Gastrocnemius medialis (tissue), 4 donors: ENCODE measurements around the gene EBLN2. TPM values are rescaled to one million over a fixed set of nuclear protein-coding genes. Genes with fewer than 3 reads are reported as not detected.

ENCODE experiments used
- ATAC-seq, 2 donors: fragments of 150-250 bp; one replicate each; pipeline ENCODE4 v1.9.1; 2016
- DNase-seq, 2 donors: peaks; one replicate each; pipeline ENCODE4 v3.0.0-alpha.2; 2019
- H3K27ac ChIP-seq, 4 donors: fragments of 200-600 bp; sonication (generic); 1 replicate in 1 of 4; 2 replicates in 3 of 4; pipeline ENCODE4 v1.5.1; 2016 to 2018; ENCODE audit warnings: mild to moderate bottlenecking in 2 of 4, moderate library complexity in 1 of 4
- H3K27me3 ChIP-seq, 3 donors: fragments of 200-600 bp; sonication (generic) in 2 of 3; 1 replicate in 1 of 3; 2 replicates in 2 of 3; pipeline versions ENCODE4 v1.5.1 to v1.6.0; 2016 to 2019; ENCODE audit warnings: mild to moderate bottlenecking in 1 of 3, moderate library complexity in 1 of 3
- H3K36me3 ChIP-seq, 2 donors: fragments of 200-600 bp; sonication (generic) in 1 of 2; one replicate each; pipeline ENCODE4 v1.5.1; 2017 to 2018
- H3K4me1 ChIP-seq, 2 donors: fragments of 200-600 bp; sonication (generic) in 1 of 2; one replicate each; pipeline ENCODE4 v1.5.1; 2016 to 2017; ENCODE audit warnings: mild to moderate bottlenecking in 2 of 2
- H3K4me3 ChIP-seq, 4 donors: fragments of 200-600 bp; sonication (generic) in 3 of 4; 1 replicate in 1 of 4; 2 replicates in 3 of 4; pipeline ENCODE4 v1.5.1; 2016 to 2019; ENCODE audit warnings: mild to moderate bottlenecking in 2 of 4
- H3K9me3 ChIP-seq, 3 donors: fragments of 200-600 bp; sonication (generic) in 2 of 3; 1 replicate in 1 of 3; 2 replicates in 2 of 3; pipeline ENCODE4 v1.5.1; 2016 to 2019
- CTCF ChIP-seq, 5 experiments: fragments of 450-650 bp in 3 of 5; fragments of 200-600 bp in 2 of 5; sonication (generic) in 2 of 5; IDR thresholded peaks in 4 of 5; conservative IDR thresholded peaks in 1 of 5; 1 replicate in 4 of 5; 2 replicates in 1 of 5; pipeline ENCODE4 v1.5.1; 2016 to 2019; ENCODE audit warnings: antibody characterized with exemption in 5 of 5, mild to moderate bottlenecking in 3 of 5, moderate library complexity in 3 of 5
- POLR2A ChIP-seq, 2 donors: fragments of 450-650 bp; IDR thresholded peaks; one replicate each; pipeline ENCODE4 v1.6.1; 2017; ENCODE audit warnings: antibody characterized with exemption in 2 of 2, mild to moderate bottlenecking in 2 of 2, moderate library complexity in 2 of 2
- in situ Hi-C, 4 donors: fragments of 200-750 bp; cut with MboI; loops; one replicate each; pipeline versions ENCODE4 v1.15.0 to v1.8.0; 2017; ENCODE audit warnings: low sequenced_read_pairs in 4 of 4
- intact Hi-C: fragments of 100-400 bp; cut with DNase I; formaldehyde crosslinking; loops from one replicate; pipeline ENCODE4 v1.15.1; 2023; ENCODE audit warnings: low total_unique reads
- total RNA-seq, 4 donors: library from RNA; depleted of rRNA; stranded (reverse); fragments of >200 nt; gene quantifications; one replicate each; pipeline versions ENCODE4 v1.1.0 to v1.2.3, GENCODE V29; 2016

The EBLN2 gene
- total RNA-seq, 4 donors from 2014 or later = 0.18 to 4.8 (median 0.65) TPM

GRCh38 chr3:73100741-73101559, 39.5 kb downstream of the EBLN2 start:
- H3K9me3 ChIP-seq = no peaks in the 10 kb centered on the region
- no peak overlapping the region for H3K27ac ChIP-seq
- no peaks in the 10 kb centered on the region for H3K36me3 ChIP-seq
- DNase-seq (peak; percentile 55 to 70), ATAC-seq (peak; percentile 93)
- intact Hi-C loops (loop anchor here (1.0 to 10.0 kb wide), 3 partner anchors 331 to 754 kb away; no protein-coding TSS in a partner anchor), in situ Hi-C loops (loop anchor here (5.0 to 25.0 kb wide), 7 partner anchors 326 to 761 kb away; no protein-coding TSS in a partner anchor)
- H3K4me3 ChIP-seq = no peak overlapping the region
- H3K4me1 ChIP-seq = no peaks in the 10 kb centered on the region
- TF ChIP-seq CTCF (IDR thresholded peaks at IDR 0.05 in 4 of 5, conservative IDR thresholded peaks at IDR 0.05 in 1 of 5) (peak; percentile 81 to 93 (median 88)), POLR2A (IDR thresholded peaks at IDR 0.05) (no peak)
- H3K27me3 ChIP-seq = no peaks in the 10 kb centered on the region

- H3K4me3 ChIP-seq = no peak overlapping the region
- H3K36me3 ChIP-seq = no peaks in the 10 kb centered on the region
- intact Hi-C loops (loop anchor here (1.0 to 10.0 kb wide), 3 partner anchors 330 to 753 kb away; no protein-coding TSS in a partner anchor), in situ Hi-C loops (loop anchor here (5.0 to 25.0 kb wide), 7 partner anchors 325 to 760 kb away; no protein-coding TSS in a partner anchor)
- H3K9me3 ChIP-seq = no peaks in the 10 kb centered on the region
- H3K27me3 ChIP-seq = no peaks in the 10 kb centered on the region
- ATAC-seq (no peak), DNase-seq (no peak)
- H3K27ac ChIP-seq = no peak overlapping the region
- TF ChIP-seq POLR2A (IDR thresholded peaks at IDR 0.05) = no peak
- TF ChIP-seq CTCF (IDR thresholded peaks at IDR 0.05 in 4 of 5, conservative IDR thresholded peaks at IDR 0.05 in 1 of 5) = no peak
- no peaks in the 10 kb centered on the region for H3K4me1 ChIP-seq
Measured at GRCh38 chr3:73101881-73102280, 40.4 kb downstream of the EBLN2 start.

- in situ Hi-C loops = loop anchor here (10.0 to 25.0 kb wide), 4 partner anchors 555 to 755 kb away; no protein-coding TSS in a partner anchor
- H3K9me3 ChIP-seq = no peaks in the 10 kb centered on the region
- no peak overlapping the region for H3K4me3 ChIP-seq
- no peak for ATAC-seq
- H3K27me3 ChIP-seq = no peaks in the 10 kb centered on the region
- TF ChIP-seq POLR2A (IDR thresholded peaks at IDR 0.05) = no peak
- no peak for TF ChIP-seq CTCF (IDR thresholded peaks at IDR 0.05 in 4 of 5, conservative IDR thresholded peaks at IDR 0.05 in 1 of 5)
- H3K4me1 ChIP-seq = no peaks in the 10 kb centered on the region
- DNase-seq = no peak
- no peaks in the 10 kb centered on the region for H3K36me3 ChIP-seq
- intact Hi-C loops = loop anchor here (10.0 kb wide), 1 partner anchor 748 kb away; no protein-coding TSS in a partner anchor
- H3K27ac ChIP-seq = no peak overlapping the region
Measured at GRCh38 chr3:73107215-73107614, 45.8 kb downstream of the EBLN2 start.

- no peaks in the 10 kb centered on the region for H3K27me3 ChIP-seq
- no peaks in the 10 kb centered on the region for H3K9me3 ChIP-seq
- DNase-seq = no peak
- no peak overlapping the region for H3K4me3 ChIP-seq
- no peaks in the 10 kb centered on the region for H3K4me1 ChIP-seq
- TF ChIP-seq POLR2A (IDR thresholded peaks at IDR 0.05) (no peak), CTCF (IDR thresholded peaks at IDR 0.05 in 4 of 5, conservative IDR thresholded peaks at IDR 0.05 in 1 of 5) (no peak)
- no peak for ATAC-seq
- no peak overlapping the region for H3K27ac ChIP-seq
- in situ Hi-C loops = loop anchor here (10.0 to 25.0 kb wide), 4 partner anchors 555 to 755 kb away; no protein-coding TSS in a partner anchor
- no peaks in the 10 kb centered on the region for H3K36me3 ChIP-seq
- intact Hi-C loops = loop anchor here (10.0 kb wide), 1 partner anchor 747 kb away; no protein-coding TSS in a partner anchor
Measured at GRCh38 chr3:73107676-73108187, 46.3 kb downstream of the EBLN2 start.
